Measurements from ENCODE around the gene MRGPRE.
"Not testable (repeated sequence)": the region's sequence is repeated elsewhere in the genome, so short reads cannot be mapped to it uniquely, and the experiment has no call there.

Gene MRGPRE

GRCh38 chr11:3231851-3232744, at the start of gene MRGPRE:
TSS of gene MRGPRE (minus strand) at chr11:3232417. CDS start at chr11:3228799, 3,618 bp downstream.
- DNase-seq, result no peak

DNA sequence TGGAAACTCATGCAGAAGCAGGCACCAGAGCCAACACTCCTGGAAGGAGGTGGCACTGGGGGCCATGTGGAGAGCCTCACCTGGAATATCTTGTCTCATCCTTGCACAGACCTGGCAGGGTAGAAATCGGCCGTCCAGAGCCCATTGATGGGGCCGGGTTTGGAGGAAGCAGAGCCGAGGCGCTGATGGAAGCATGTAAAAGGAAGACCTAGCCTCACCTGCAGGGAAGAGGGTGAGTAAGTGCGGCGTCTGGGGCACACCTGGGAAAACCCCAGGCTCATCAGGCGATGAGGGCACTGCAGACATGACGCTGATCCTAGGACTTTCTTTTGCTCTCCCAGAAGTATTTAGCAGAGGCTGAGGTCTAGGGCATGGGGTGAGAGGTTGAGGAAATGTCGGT, 48.9 kb upstream of the MRGPRE start:
- not testable (repeated sequence) for DNase-seq

DNA sequence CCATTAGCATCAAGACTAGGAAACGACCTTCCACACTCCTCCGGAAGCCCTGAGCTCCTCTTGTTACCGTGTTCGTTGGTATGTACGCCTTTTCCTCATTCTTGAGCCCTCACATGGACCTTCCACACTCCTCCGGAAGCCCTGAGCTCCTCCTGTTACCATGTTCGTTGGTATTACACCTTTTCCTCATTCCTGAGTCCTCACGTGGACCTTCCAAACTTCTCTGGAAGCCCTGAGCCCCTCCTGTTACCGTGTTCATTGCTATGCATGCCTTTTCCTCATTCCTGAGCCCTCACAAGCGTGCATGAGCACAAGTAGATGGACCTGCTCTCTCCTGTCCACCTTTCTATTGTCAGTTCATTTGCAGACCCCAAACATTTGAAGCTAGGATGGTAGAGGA, 48.4 kb upstream of the MRGPRE start:
- not testable (repeated sequence) for DNase-seq

GRCh38 chr11:3278922-3279321, 46.7 kb upstream of the MRGPRE start:
- DNase-seq, result not testable (repeated sequence)

DNA sequence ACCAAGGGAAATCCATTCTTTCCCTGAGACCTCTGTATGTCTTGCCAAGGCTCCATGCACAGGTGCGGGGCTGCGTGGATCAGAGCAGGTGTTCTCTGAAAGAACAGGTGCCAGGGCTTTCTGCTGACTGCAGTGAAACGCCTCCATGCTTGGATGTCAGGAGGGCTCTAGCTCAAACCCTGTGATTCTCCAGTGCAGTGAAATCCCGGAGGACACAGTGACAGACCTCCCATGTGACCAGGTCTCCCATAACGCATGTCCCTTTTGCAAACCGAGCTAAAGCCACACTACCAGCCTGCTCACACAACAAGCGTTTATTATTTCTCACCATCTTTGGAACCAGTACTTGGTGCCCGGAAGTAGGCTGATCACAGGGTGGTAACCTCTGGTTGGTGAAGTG, 41.4 kb upstream of the MRGPRE start:
- not testable (repeated sequence) for DNase-seq

DNA sequence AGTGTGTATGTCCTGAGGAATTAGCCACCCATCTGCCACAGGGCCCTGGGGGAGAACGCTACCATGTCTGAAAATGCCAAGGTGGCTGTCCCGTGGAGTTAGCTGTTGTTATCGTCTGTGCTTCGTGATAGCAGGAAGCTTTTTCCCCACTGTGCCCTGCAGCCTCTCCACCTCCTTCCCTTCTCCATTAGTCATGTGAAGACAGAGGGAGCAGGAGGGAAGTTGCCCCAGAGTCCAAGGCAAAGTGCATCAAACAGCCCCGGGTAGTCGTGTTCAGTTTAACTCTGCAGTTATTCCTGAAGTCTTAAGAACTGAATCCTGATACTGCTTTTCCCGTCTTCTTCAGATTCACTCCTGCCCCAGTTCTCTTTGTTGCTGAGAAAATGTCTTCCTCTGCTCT, 30.3 kb upstream of the MRGPRE start:
- not testable (repeated sequence) for DNase-seq

- not testable (repeated sequence) for DNase-seq
Observed at GRCh38 chr11:3261831-3262230, 29.6 kb upstream of the MRGPRE start.

- not testable (repeated sequence) for DNase-seq
Observed at GRCh38 chr11:3257509-3257908, 25.3 kb upstream of the MRGPRE start.

DNA sequence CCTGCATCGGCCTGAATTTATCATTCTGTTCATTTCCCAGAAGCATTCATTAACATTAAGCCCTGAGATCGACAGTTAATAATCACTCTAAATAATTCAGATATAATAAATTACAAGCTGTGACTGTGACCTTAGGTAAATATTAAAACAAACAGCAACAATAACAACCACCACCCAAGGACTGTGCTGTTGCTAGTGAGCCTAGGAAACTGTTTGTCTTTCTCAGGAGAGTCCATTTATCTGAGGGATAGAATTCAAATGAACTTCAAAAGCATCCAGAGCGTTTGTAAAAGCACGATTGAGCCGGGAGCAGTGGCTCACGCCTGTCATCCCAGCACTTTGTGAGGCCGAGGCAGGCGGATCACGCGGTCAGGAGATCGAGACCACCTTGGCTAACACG, 23.0 kb upstream of the MRGPRE start:
- not testable (repeated sequence) for DNase-seq

DNA sequence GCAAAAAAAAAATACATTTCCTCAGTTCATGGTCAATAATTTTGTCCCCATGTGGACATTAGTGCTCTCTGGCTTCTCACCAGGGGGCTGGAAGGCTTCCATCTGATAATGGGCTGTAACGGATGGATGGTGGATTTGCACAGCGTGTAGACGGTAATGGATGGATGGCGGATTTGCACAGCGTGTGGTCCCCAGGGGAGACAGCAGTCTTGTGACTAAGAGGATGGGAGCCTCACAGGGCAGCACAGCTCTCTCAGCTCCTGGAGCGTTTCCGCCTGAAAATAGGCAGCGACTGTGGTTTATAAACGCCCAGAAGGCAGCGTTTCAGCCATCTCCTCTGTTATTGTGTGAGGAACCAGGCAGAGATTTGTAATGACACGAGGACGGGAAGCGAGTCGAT, 22.6 kb upstream of the MRGPRE start:
- not testable (repeated sequence) for DNase-seq

GRCh38 chr11:3245071-3245470, 12.9 kb upstream of the MRGPRE start:
- no peak for DNase-seq

GRCh38 chr11:3243880-3244279, 11.7 kb upstream of the MRGPRE start:
- DNase-seq, result no peak

- DNase-seq, result no peak
Observed at GRCh38 chr11:3237119-3237518, 4.9 kb upstream of the MRGPRE start.

DNA sequence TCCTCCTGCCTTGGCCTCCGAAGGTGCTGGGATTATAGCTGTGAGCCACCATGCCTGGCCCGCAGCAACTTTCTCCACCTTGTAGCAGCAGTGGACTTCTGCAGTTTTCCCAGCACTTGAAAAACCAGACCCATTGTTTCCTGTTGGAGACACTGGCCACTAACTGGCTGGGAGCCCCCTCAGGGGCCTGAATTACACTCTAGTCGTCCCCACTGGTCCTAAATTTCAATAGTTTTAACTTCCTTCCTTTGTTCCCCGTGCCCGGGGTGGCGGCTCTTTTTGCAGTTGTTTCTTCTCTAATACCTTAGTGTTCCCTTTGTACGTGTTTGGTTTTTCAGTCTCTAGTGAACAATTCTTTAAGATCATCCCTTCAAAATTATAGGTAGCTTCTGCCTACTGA, 2.6 kb upstream of the MRGPRE start:
- no peak for DNase-seq

DNA sequence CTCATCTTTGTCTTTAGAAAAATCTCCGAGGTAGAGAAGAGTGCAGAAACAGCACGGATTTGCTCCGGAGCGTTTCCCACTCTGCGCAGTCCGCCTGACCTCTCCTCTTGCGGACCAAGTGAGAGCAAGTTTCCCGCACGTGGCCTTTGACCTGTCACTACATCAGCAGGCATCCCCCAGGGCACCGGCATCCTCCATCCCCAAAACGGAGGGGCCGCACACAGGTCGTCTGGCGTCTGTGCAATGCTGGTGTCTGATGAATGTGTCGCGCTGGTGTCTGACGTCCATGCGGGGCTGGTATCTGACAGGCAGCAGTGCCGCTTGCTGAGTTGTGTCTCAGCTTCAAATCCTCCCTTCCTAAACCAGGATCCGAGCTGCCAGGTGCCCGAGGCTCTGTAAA, 739 bp upstream of the MRGPRE start:
- no peak for DNase-seq

DNA sequence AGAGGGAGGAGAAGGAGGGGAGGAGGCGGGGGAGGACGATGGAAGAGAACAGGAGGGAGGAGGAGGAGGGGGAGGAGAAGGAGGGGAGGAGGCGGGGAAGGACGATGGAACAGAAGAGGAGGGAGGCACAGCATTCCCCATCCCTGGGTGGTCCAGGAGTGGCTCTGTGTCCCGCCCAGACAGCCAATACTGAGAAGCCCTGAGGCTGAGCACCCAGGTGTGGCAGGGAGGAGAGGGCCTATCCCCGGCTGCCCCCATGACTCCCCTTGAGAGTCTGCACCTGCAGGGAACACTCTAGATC, 717 bp downstream of the MRGPRE start:
- no peak for DNase-seq

DNA sequence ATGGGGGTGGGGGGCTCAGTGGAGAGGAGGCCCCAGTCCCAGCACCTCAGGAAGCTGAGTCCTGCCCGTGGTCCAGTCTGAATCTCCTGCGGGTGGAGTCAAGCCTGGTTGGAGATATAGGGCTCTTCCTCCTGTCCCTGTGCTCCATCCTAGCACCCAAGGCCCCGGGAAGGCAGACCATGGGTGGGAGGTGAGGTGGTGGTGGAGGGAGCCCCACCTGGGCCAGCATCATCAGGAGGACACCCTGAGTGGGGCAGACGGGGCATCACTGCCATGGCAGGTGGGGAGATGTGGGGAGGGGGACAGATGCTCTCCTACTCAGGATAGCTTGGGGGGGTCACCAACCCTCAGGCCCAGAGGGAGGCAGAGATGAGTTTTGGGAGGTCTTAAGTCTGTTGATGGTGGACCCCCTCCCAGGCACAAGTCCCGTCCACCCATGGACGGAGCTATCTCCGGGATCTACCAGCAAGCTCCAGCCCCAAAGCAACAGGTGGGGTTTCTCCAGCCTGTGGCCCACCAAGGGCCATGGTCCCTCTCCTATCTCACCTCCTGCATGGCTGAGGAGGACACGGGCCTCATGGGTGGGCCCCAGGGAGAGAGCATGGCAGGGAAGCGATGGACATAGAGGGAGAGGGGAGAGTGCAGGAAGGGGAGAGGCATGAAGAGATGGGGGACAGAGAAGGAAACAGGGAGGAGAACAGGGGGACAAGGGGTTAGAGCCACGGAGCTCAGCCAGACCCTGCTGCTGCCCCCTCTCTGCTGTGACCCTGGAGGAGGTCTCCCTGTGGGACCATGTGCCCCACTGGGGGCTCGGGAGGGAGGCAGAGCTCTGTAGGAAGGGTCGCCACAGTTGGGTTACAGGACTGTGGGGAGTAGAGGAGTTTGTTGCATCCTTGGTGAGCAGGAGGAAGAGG, 1.3 kb downstream of the MRGPRE start:
- DNase-seq, result no peak

GRCh38 chr11:3229673-3230630, 2.3 kb downstream of the MRGPRE start:
- no peak for DNase-seq

DNA sequence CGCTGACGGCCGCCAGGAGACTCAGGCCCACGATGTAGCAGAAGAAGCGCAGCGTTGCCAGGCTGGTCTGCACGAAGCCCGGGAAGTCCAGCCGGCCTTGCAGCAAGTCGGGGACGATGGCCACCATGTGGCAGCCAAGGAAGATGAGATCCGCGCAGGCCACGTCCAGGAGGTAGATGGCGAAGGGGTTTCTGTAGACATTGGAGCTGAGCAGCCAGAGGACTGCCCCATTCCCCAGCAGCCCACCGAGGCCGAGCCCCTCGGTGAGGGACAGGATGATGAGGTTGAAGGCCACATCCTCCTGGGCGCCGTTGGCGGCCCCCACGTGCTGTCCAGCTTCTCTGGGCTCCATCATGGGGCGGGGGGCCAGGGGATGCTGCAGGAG, 3.8 kb downstream of the MRGPRE start:
- DNase-seq, result no peak

- no peak for DNase-seq
Observed at GRCh38 chr11:3227568-3228444, 4.4 kb downstream of the MRGPRE start.

GRCh38 chr11:3226846-3227567, 5.2 kb downstream of the MRGPRE start:
- no peak for DNase-seq
